Smooth muscle cell of the brain vasculature (primary cell): ENCODE data around the gene C1orf159.

ENCODE experiments used
- DNase-seq: peaks from one replicate; pipeline ENCODE4 v3.0.0-alpha.2; 2012; ENCODE audit warnings: low read depth, low spot score

C1orf159 gene

DNA sequence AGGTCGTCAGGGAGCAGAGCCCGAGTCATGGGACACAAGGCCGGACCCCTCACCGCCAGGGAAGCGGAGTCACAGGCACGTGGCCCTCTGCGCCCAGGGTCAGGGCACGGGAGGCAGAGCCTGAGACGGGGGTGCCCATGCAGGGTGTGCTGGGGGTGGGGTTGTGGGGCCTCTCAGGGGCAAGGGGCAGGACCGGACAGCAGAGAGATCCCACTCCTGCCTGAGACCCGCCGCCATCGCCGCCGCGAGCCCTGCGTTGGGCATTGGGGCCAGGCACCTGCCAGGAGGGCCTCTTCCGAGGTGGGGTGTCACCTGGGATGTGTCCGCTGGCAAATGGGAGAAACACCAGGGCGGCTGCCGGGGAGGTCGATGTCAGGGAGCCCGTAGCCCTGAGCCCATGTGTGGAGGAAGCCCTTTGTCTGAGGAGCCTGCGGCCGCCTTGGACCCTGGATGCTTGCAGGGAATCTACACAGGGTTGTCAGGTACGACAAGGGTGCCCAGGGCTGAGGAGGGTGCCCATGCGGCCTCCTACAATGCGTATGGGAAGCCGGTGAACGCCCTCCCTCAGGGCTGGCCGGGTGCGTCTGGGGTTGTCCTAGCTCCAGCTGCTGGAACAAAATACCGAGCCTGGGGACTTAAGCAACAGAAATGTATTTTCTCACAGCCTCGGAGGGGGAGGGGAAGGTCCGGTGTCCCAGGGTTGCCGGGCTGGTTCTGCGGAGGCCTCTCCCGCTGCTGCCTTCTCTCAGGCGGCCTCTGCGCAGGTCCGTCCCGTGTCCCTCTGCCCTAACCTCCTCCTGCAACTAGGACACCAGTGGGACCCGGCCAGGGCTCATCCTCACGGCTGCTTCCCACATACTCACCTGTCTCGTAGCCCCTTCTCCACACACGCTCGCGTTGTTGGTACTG lies 16.4 kb upstream of the C1orf159 start:
- no peak for DNase-seq

DNA sequence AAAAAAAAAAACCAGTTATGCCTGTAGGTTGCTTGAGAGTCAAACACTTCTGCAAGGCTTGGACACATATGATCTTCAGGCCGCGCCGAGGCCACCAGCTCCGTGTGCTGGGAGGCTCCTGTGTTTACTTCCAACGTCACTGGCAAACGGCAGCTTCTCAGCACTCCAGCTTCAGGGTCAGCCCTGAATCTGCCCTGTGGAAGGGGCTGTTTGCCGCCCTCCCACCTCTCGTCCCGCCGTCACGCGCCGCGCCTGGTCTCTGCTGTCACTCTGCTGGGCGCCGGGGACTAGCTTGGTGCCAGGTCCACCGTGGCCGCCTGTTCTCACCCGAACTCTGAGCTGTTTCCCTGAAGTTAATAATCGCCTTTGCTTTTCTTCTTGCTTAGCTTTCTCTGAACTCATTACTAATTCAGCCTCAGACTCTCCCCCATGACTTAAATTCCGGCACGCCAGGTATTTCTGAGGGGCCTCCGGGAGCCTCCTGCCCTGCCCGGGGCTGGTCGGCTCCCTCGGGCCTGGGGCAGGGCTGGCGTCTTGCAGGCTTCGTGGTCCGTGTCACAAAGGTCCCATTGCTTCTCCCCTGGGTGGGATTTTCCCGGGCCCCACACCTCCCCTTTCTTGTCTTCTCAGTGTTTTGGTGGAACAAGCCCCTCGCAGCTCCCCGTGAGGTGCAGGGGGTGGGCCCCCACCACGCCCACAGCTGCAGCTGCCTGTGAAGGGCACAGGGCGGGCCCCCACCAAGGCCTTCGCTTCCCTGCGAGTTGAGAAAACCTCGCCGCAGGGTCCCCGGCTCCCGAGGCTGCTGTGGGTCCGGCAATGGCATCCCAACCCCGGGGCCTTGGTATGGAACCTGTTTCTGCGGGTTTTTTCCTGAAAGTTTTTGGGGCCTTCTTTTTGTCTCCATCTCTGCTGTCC lies 14.6 kb upstream of the C1orf159 start:
- no peak for DNase-seq

- DNase-seq = no peak
These were observed 13.5 kb upstream of the C1orf159 start for GRCh38 chr1:1129381-1129821.

DNA sequence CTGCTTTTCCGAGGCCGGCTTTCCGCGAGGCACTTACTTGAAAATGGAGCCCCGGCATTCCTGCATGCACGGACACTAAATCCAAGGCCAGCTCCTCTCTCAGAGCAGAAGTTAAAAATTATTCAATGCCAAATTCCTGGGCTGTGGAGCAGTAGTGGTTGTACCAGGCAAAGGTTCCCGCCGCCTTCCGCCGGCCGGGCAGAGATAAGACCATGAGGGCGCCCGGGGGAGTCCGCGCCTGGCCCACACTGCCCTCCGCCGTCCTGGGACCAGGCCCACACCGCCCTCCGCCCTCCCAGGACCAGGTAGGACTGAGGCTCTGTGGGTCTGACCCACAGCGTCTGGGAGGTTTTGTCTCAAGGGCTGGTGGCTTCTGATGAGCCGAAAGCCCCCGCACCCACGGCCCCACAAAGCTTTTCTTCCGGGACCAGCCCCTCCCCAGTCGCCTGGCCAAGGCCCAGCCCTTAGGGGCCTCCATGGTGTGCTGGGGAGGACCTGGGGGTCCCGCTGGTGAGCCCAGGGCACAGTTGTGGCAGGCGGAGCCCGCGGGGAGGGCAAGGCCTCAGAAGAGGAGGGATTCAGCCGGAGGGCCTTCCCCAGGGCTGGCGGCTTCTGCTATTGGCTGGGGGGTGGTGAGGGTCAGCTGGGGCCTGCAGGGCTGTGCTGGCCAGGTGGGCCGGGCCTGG lies 12.7 kb upstream of the C1orf159 start:
- no peak for DNase-seq

GRCh38 chr1:1127551-1128451 lies 11.9 kb upstream of the C1orf159 start:
- no peak for DNase-seq

- no peak for DNase-seq
These were observed 10.1 kb upstream of the C1orf159 start for GRCh38 chr1:1125945-1126344.

- DNase-seq = no peak
These were observed 9.1 kb upstream of the C1orf159 start for GRCh38 chr1:1124786-1125642.

- DNase-seq = no peak
These were observed 8.6 kb upstream of the C1orf159 start for GRCh38 chr1:1124508-1124785.

DNA sequence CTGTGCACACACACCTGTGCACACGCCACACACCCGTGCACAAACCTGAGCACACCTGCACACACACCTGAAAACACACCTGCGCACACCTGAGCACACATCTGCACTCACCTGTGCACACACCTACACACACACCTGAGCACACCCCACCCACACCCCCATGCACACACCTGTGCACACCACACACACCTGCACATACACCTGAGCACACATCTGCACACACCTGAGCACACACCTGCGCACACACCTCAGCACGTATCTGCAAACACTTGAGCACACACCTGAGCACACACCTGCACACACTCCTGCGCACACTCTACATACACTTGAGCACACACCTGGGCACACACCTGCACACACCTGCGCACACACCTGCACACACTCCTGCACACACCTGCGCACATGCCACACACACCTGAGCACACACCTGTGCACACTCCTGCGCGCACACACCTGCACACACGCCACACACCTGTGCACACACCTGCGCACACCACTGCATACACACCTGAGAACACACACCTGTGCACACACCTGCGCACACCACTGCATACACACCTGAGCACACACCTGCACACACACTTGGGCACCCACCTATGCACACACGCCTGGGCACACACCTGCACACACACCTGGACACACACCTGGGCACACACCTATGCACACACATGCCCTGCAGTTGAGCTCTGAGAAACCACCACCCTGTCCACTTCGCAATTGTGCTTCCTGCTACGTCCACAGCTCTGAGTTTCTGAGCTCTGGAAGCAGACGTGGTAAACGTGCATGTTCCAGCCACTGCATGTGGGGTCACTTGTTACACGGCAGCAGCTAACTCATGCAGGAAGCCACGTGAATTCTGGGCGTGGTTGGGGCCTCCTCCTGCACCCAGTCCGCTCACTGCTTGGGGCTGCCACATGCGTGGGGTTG lies 8.0 kb upstream of the C1orf159 start:
- no peak for DNase-seq

GRCh38 chr1:1122981-1123480 lies 7.1 kb upstream of the C1orf159 start:
- DNase-seq = no peak

GRCh38 chr1:1122078-1122811 lies 6.4 kb upstream of the C1orf159 start:
- peak; percentile 28 for DNase-seq

GRCh38 chr1:1121611-1122077 lies 5.8 kb upstream of the C1orf159 start:
- DNase-seq = no peak

- no peak for DNase-seq
These were observed 5.1 kb upstream of the C1orf159 start for GRCh38 chr1:1120866-1121591.

GRCh38 chr1:1120096-1120495 lies 4.2 kb upstream of the C1orf159 start:
- no peak for DNase-seq

DNA sequence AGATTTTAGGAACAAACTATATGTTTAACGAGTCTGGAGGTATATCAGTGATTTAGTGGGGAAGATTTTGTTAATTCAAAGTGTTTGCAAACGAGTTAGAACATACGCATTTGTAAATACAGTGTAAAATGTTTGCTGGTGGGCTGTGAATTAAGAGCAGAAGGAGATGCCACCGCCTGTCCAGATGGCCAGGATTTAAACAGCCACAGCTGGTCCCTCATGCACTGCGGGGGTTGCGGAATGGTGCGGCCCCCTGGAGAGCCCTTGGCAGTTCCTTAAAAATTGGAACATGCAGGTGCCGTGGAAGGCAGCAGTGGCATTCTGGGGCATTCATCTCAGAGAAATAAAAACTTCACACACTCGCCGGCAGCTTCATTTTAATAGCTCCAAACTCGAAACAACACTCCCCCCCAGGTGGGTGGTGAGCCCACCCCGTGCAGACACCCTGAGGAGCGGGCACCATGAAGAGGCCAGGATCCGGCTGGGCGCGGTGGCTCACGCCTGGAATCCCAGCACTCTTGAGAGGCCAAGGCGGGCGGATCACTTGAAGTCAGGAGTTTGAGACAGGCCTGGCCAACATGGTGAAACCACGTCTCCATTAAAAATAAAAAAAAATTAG lies 3.5 kb upstream of the C1orf159 start:
- no peak for DNase-seq

DNA sequence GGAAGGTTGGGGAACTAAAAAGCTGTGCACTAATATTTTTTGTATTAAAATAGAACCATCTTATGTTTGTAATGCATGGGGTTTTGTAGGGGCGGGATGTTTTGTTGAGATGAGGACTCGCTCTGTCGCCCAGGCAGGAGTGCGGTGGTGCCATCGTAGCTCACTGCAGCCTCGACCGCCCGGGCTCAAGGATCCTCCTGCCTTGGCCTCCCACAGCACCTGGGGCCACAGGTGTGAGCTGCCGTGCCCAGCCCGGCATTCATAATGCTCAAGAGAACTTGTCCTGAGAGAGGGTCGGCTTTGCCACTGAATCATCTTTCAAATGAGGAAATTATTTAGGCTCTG lies 3.0 kb upstream of the C1orf159 start:
- no peak for DNase-seq
